CD4-positive, alpha-beta T cell (primary cell): Measurements from ENCODE around the gene SS18L1. TPM values are rescaled to one million over a fixed set of nuclear protein-coding genes. Genes with fewer than 3 reads are reported as not detected.

Source experiments
- ATAC-seq: fragments of 200-7000 bp; cut with Tn5 transposase; one replicate; pipeline ENCODE4 v1.10.0; 2022; ENCODE audit warnings: mild to moderate bottlenecking; ENCODE audit not compliant: poor library complexity
- CTCF ChIA-PET: fragments of 350-600 bp; sonication (Branson Sonifier 250); formaldehyde crosslinking; loops from one replicate; lab custom pipeline; 2021; ENCODE audit warnings: antibody characterized with exemption, inconsistent platforms; lab: Charles Lee
- POLR2A ChIA-PET: fragments of 350-600 bp; sonication (Branson Sonifier 250); formaldehyde crosslinking; loops from one replicate; lab custom pipeline; 2021; ENCODE audit warnings: antibody characterized with exemption, inconsistent platforms; lab: Charles Lee
- DNase-seq, 14 experiments: peaks; one replicate each; pipeline ENCODE4 v3.0.0-alpha.2; 2013 to 2020; ENCODE audit warnings: mixed read lengths in 2 of 14
- H3K27ac ChIP-seq, 2 donors: one replicate each; pipeline versions ENCODE4 v1.5.1 to v1.7.0; 2013; ENCODE audit warnings: low read length in 2 of 2, low read depth in 1 of 2, mild to moderate bottlenecking in 1 of 2
- H3K27me3 ChIP-seq, 2 experiments: 1 replicate in 1 of 2; 2 replicates in 1 of 2; pipeline versions ENCODE4 v1.6.1 to v1.7.0; 2013; ENCODE audit warnings: low read length in 2 of 2, control low read depth in 1 of 2, mild to moderate bottlenecking in 1 of 2, moderate library complexity in 1 of 2; ENCODE audit not compliant: insufficient read depth in 2 of 2, control insufficient read depth in 1 of 2
- H3K36me3 ChIP-seq: one replicate; pipeline ENCODE4 v1.6.1; 2013; ENCODE audit warnings: low read length, control low read depth; ENCODE audit not compliant: insufficient read depth
- H3K4me1 ChIP-seq: one replicate; pipeline ENCODE4 v1.6.1; 2013; ENCODE audit warnings: low read length, control low read depth; ENCODE audit not compliant: insufficient read depth
- H3K4me3 ChIP-seq: one replicate; pipeline ENCODE4 v1.5.1; 2013; ENCODE audit warnings: mild to moderate bottlenecking, low read length, moderate library complexity
- H3K9me3 ChIP-seq, 2 experiments: 1 replicate in 1 of 2; 2 replicates in 1 of 2; pipeline versions ENCODE4 v1.6.1 to v1.7.0; 2013; ENCODE audit warnings: low read length in 2 of 2, mild to moderate bottlenecking in 2 of 2, control low read depth in 1 of 2, moderate library complexity in 1 of 2; ENCODE audit not compliant: control insufficient read depth in 1 of 2, insufficient read depth in 1 of 2
- H3K27ac Mint-ChIP-seq: one replicate; pipeline ENCODE4 v1.8.0; 2020; ENCODE audit warnings: mixed read lengths
- H3K27me3 Mint-ChIP-seq: one replicate; pipeline ENCODE4 v1.8.0; 2021; ENCODE audit warnings: mixed read lengths
- H3K36me3 Mint-ChIP-seq: one replicate; pipeline ENCODE4 v1.8.0; 2021; ENCODE audit warnings: low read depth, mixed read lengths
- H3K4me1 Mint-ChIP-seq: one replicate; pipeline ENCODE4 v1.8.0; 2021; ENCODE audit warnings: low read depth, mixed read lengths
- H3K4me3 Mint-ChIP-seq: one replicate; pipeline ENCODE4 v1.8.0; 2020; ENCODE audit warnings: mild to moderate bottlenecking, mixed read lengths
- H3K9me3 Mint-ChIP-seq: one replicate; pipeline ENCODE4 v1.8.0; 2020; ENCODE audit warnings: mixed read lengths
- intact Hi-C, 2 experiments: fragments of 100-400 bp; cut with DNase I in 1 of 2; cut with micrococcal nuclease in 1 of 2; formaldehyde crosslinking; loops; one replicate each; pipeline versions ENCODE4 v1.15.1 to v1.9.0; 2023 to 2025; cut with DNase I, micrococcal nuclease
- polyA plus RNA-seq, 2 donors: library from polyadenylated mRNA; unstranded; fragments of 120-200 nt; gene quantifications; one replicate each; pipeline ENCODE4 v1.2.1, GENCODE V29; 2013
- total RNA-seq, 174 experiments: library from RNA in 2 of 174; stranded (reverse) in 2 of 174; gene quantifications; one replicate each; pipeline ENCODE4 v1.2.3 and lab custom pipeline; 2021 to 2026
- TF ChIP-seq, protein P1 (sequence below): fragments of 200-600 bp; IDR thresholded peaks from one replicate; pipeline ENCODE4 v1.8.0; 2022; ENCODE audit warnings: antibody characterized with exemption, mild to moderate bottlenecking

SS18L1 gene, protein sequence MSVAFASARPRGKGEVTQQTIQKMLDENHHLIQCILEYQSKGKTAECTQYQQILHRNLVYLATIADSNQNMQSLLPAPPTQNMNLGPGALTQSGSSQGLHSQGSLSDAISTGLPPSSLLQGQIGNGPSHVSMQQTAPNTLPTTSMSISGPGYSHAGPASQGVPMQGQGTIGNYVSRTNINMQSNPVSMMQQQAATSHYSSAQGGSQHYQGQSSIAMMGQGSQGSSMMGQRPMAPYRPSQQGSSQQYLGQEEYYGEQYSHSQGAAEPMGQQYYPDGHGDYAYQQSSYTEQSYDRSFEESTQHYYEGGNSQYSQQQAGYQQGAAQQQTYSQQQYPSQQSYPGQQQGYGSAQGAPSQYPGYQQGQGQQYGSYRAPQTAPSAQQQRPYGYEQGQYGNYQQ
- total RNA-seq (10 to 100 TPM; 12.8 to 13.4 TPM), total RNA-seq (lab: John Stamatoyannopoulos, UW) (6.9 to 42.9 (median 27.9) reads per million in 172 experiments)
- 7.5 TPM for polyA plus RNA-seq (2013, experiment 1 of 2)
- polyA plus RNA-seq (2013, experiment 2 of 2) = 10.0 TPM

- H3K36me3 ChIP-seq = peaks cover 22% of the 10 kb centered on the region
- intact Hi-C loops = loop anchor here (1.0 to 5.0 kb wide), 3 partner anchors 39 to 243 kb away; partner anchors contain the start of genes MTG2 (in 1 of the 2) and RPS21 (in 1 of the 2)
- H3K4me1 ChIP-seq = peaks cover 49% of the 10 kb centered on the region
- H3K4me3 ChIP-seq = peak within 1 kb of the TSS; percentile 65
- TF ChIP-seq, protein P1, sequence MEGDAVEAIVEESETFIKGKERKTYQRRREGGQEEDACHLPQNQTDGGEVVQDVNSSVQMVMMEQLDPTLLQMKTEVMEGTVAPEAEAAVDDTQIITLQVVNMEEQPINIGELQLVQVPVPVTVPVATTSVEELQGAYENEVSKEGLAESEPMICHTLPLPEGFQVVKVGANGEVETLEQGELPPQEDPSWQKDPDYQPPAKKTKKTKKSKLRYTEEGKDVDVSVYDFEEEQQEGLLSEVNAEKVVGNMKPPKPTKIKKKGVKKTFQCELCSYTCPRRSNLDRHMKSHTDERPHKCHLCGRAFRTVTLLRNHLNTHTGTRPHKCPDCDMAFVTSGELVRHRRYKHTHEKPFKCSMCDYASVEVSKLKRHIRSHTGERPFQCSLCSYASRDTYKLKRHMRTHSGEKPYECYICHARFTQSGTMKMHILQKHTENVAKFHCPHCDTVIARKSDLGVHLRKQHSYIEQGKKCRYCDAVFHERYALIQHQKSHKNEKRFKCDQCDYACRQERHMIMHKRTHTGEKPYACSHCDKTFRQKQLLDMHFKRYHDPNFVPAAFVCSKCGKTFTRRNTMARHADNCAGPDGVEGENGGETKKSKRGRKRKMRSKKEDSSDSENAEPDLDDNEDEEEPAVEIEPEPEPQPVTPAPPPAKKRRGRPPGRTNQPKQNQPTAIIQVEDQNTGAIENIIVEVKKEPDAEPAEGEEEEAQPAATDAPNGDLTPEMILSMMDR = no peak
- POLR2A ChIA-PET = interaction anchor here (0.9 to 6.5 kb wide), 11 partner anchors 10 to 243 kb away, joined by 3 to 78 read pairs (median 3); partner anchors contain the start of genes LSM14B, RPS21 and TAF4
- Mint-ChIP-seq H3K4me1 (peaks cover 51% of the 10 kb centered on the region), H3K9me3 (no peaks in the 10 kb centered on the region), H3K4me3 (peak within 1 kb of the TSS; percentile 95), H3K27me3 (no peaks in the 10 kb centered on the region), H3K27ac (peak within 1 kb of the TSS; percentile 96), H3K36me3 (peaks cover 49% of the 10 kb centered on the region)
- ATAC-seq (peak; percentile 83), DNase-seq (peak; percentile 71 to 98 (median 83))
- H3K27ac ChIP-seq = peak within 1 kb of the TSS; percentile 53 to 75
- no peaks in the 10 kb centered on the region for H3K27me3 ChIP-seq
- CTCF ChIA-PET = interaction anchor here (1.7 kb wide), 1 partner anchor 13 kb away, joined by 6 read pairs; no protein-coding TSS in a partner anchor
- no peaks in the 10 kb centered on the region for H3K9me3 ChIP-seq
Measured at GRCh38 chr20:62143081-62143956, at the start of gene SS18L1, which contains the start of gene PSMA7. Gene SS18L1 (plus strand): TSS chr20:62143769. CDS start chr20:62143821, 52 bp downstream. Gene PSMA7 (minus strand): TSS chr20:62143394. CDS start chr20:62143303, 91 bp downstream.

DNA sequence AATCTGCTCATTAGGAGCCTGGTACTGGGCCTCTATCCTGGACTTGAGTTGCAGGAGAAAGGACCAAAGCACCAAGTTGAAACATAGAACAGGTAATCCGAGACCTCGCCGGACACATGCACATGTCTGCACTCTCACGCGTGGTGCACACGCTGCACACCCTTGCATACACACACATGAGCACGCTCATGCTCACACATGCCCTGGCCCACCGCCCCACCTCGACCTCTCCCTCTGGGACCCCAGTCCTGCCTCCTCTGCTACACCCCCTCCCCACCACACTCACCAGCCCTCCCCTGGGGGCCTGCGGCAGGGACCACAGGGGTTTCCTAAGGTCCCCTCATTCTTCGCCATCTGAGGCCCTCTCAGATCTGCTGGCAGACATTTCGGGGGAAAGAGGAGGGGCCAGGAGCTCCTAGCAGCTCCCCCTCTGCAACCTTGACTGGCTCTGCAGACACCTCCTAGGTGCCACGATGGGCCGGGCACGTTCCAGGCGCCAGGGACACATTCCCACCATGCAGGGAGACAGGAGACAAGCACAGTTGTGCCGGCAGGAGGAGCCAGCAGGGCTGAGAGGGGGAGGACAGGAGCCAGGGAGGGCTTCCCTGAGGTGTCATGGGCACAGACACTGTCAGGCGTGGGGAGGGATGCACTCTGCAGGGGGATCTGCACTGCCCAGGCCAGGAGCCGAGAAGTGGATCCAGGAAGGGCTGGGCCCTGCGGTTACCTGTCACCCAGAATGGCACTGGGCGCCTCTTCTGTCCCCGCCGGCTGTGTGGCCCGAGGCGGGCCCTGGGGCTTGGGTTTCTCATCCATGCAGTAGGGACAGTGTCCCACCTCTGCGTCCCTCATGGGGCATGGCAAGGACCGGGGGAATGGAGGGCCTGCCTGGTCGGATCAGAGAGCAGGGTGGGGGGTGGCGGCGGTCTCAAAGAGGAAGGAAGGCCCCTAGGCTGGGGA lies 46.9 kb upstream of the SS18L1 start:
- DNase-seq = no peak
- ATAC-seq = no peak
- intact Hi-C loops = no loop called here
- no peak overlapping the region for H3K27ac ChIP-seq
- peaks cover 10% of the 10 kb centered on the region for H3K9me3 Mint-ChIP-seq
- no peaks in the 10 kb centered on the region for H3K4me1 ChIP-seq
- H3K36me3 Mint-ChIP-seq = peaks cover 24% of the 10 kb centered on the region
- no peaks in the 10 kb centered on the region for H3K36me3 ChIP-seq
- H3K4me1 Mint-ChIP-seq = no peaks in the 10 kb centered on the region
- H3K4me3 ChIP-seq = no peak overlapping the region
- H3K27me3 Mint-ChIP-seq = peaks cover 5% of the 10 kb centered on the region
- POLR2A ChIA-PET = no interaction called here
- peaks cover 12 to 66% of the 10 kb centered on the region in 2 experiments for H3K9me3 ChIP-seq
- TF ChIP-seq, protein P1 = no peak
- CTCF ChIA-PET = no interaction called here
- no peak overlapping the region for H3K4me3 Mint-ChIP-seq
- H3K27me3 ChIP-seq = no peaks in the 10 kb centered on the region
- H3K27ac Mint-ChIP-seq = no peak overlapping the region
